Amniotic epithelial cell (primary cell): Measurements from ENCODE around the gene SIT1.
A peak's percentile ranks its signal among the peaks of the same experiment; 100 is the strongest.

ENCODE experiments used
- DNase-seq: peaks from one replicate; pipeline ENCODE4 v3.0.0-alpha.2; 2010; ENCODE audit warnings: low read depth

The SIT1 gene

GRCh38 chr9:35606138-35606504 is 44.6 kb downstream of the SIT1 start:
- no peak for DNase-seq

DNA sequence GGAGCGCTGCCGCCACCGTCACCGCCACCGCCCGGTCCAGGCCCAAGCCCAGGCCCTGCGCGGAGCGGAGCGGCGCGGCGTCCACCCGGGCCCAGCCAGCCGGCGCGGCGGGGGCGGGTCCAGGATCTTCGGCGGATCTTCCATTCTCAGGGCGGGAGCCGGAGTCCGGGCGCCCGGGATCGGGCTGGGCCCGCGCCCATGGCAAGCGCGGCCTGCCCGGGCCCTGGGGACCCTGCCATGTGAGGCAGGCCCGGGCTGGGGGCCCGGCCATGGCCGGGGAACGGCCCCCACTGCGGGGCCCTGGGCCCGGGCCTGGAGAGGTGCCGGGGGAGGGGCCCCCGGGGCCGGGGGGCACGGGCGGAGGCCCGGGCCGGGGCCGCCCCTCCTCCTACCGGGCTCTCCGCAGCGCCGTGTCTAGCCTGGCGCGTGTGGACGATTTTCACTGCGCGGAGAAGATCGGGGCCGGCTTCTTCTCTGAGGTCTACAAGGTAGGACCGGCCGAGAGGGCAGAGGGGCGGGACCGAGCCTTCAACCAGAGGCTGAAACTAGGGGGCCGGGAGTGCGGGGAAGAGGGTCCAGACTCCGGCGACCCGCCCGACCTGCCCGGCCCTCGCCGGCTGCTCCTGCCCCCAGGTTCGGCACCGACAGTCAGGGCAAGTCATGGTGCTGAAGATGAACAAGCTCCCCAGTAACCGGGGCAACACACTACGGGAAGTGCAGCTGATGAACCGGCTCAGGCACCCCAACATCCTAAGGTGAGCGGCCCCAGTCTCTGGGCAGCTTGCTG is 45.2 kb downstream of the SIT1 start:
- no peak for DNase-seq

- DNase-seq, result peak; percentile 53
Observed at GRCh38 chr9:35604578-35605350, 46.0 kb downstream of the SIT1 start, which contains the start of gene TESK1. TSS of gene TESK1 (plus strand) at chr9:35605262. CDS start at chr9:35605620, 358 bp downstream.

DNA sequence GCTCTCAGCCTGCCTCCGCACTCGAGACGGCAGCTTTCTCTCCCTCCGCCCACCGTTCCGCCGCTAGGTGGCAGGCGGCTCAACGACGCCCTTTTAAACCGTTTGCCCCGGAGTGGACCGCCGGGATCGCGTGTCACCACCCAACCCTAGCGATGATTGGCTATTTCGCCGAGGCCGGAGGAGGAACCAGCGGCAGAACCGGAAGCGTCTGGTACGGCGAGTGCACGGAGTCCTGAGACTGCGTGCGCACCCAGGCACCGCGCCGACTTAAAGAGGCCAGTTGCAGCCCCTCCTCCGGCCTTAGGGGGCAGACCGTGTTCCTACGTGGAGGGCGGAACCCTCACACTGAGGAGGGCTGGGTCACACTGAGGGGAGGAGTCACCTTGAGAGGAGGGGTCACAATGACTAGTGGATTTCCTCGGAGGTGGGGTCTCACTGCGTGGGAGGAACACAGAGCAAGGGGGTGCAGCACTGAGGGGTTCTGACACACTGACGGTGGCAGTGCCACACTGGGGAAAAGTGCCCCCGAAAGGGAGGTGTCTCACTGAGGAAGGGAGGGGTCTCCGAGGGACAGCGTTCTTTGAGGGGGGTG is 46.6 kb downstream of the SIT1 start:
- DNase-seq, result peak; percentile 99

GRCh38 chr9:35603506-35603985 is 47.2 kb downstream of the SIT1 start:
- DNase-seq, result peak; percentile 93

DNA sequence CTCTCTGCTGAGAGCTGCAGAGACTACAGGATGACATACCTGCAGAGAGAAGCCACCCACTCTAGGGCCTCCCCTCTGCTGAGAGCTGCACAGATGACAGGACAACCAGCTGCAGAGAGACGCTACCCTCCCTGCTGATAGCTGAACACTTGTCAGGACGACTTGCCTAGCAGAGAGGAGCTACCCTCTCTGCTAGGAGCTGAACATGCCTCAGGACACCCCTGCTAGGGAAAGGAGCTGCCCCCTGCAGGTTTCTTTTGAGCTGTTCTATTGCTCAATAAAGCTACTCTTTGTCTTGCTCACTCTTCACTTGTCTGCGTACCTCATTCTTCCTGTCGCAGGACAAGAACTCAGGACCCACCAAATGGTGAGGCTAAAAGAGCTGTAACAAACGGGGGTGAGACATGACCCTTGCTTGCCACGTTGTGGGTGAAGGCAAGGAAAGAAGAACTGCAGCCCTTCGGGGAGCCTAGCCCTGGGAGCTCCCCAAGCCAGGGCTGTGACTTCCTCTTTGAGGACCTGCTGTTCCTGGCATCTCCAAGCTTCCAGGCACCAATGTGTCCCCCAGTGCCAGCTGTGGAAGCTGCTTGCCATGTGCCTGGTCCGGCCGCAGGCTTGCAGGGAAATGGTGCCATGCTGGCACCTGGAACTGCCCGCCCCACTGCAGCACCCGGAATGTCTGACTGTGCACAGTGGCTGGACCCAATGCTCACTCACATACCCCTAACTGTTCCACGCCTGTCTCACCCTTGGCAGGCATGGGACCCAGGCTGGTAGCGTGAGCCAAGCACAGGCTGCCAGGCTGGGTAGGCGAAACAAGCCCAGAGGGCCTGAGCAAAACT is 50.7 kb downstream of the SIT1 start:
- DNase-seq, result no peak
